DMS79 treated with DMSO at 0.1 percent for 48 hours (cell line): ENCODE data around the gene ZNF530.

ENCODE experiments used
- DNase-seq: peaks from one replicate; lab custom pipeline; 2025; lab: John Stamatoyannopoulos, UW

The ZNF530 gene

DNA sequence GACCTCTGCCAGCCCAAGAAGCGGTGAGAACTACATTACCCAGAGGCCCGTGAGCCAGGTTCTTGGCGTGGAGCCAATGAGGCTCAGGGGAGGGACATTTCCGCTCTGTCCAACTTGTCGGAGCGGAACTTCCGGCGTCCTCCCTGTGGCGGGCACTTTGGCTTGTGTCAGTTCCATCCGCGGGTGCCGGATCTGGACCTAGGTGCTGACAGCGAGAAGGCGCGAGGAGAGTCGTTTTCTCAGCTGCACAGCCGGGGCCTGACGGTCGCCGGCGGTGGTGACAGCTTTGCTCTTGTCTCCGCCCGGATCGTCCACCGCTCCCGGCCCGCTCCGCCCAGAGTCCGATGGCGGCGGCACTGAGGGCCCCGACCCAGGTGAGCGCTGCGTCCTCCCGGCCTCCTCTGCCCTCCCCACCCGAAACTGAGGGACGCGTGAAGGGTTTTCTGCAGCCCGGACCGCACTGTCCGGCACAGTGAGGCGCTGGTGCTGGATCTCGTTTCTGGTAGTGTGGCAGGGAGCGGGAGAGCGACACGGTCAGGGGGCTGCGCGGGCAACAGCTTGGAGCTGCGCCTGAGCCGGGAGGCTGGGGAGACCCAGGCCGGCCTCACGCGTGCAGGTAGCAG is at the start of gene ZNF530:
ZNF530 (plus strand) TSS at position 125 of the 623 bp plus-strand sequence. CDS start 4,461 bp downstream, outside the sequence.
- peak; percentile 82 for DNase-seq

DNA sequence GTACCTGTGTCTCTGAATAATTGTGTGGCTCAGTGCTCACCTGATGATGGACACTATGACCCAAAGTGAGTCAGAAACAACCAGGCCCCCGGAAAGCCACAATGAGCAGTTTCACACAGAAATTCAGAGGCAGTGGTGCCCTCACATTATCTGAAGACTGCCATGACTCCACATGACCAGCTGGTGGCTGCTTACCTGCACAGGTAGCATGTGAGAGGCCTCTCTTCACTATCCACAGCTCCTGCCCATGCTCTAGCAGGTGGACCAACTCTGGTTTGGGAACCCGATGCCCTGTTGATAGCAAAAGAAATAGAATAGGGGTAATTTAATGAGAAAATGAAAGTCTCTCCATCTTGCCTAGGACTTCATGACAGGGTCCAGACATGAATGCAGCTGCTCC is 47.3 kb upstream of the ZNF530 start:
- DNase-seq, result no peak

DNA sequence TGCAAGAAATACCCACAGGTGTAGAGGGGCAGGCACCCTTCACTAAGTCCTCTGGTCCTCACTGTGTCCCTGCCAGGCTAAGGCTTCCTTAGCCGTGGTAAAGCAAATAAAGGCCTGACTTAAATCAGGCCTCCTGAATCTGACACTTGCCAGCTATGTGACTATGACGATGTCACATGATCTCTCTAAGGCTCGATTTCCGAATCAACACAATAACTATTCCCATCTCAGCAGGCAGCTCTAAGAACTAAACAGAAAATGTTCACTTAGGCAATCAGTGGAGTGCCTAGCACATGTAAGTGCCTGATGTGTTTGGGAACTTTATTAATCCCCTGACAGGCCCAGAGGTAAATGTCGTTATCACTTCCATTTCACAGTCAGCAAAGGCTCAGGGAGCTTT is 42.0 kb upstream of the ZNF530 start:
- DNase-seq, result no peak

DNA sequence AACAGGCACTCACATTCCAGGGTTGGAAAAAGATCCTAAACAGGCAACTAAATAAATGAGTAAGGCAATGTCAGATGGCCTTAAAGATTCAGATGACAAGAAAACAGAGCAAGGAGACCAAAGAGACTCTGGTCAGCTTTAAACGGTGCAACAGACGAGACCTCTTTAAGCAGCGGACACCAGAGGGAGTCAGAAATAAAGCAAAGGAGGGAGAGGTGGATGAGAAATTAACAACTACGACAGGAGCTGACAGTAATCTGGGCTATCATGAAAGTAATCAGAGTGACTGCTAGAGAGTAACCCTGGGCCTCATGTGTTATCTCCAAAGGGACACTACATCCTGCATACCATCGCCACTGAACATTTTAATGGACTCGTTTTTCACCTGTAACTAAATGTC is 41.2 kb upstream of the ZNF530 start:
- peak; percentile 14 for DNase-seq

DNA sequence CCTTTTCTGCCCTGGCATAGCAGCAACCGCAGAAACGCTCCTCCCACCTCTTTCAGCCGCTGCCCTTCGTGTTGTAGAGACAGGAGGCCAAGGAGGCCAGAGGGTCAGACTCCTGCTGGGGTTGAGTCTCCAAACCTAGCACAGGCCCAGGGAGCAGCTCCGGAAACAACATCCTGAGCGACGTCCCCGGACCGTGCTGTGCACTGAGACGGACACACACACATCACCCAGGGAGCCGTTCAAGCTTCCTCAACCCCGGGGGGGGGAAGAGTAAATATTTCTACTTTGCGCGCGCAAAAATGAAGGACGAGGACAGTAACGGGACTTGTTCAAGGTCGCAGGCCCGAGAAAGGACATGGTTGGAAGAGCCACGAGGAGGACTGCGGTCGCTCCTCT is 40.7 kb upstream of the ZNF530 start:
- peak; percentile 14 for DNase-seq

DNA sequence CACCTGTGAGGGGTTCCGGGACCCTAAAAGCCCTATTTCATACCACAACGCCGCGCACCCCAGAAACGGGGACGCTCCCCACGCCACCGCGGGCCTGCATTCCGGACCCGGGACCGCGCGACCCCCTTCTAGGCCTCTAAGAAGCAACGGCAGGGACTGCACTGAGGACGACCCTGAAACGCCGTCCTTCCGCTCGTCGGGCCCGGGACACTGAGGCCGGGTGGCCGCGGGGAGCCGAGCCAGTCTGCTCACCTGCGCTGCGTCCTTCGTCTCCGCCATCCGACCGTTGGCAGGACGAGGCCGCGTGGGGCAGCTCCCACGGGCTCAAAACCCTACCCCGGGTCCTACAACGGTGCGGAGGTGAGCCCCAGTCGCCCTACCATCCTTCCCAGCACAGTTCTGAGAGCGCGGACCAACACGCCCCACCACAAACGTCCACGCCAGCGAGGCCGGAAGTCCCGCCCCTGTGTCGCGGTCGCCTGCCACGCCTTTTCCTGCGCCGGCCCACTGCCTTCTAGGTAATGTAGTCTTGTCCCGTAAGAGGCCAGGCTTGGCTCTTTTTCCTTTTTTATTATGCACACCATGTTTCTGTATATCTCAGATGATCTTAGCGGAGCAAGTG is 40.2 kb upstream of the ZNF530 start, which contains the start of gene ZNF550:
ZNF550 (minus strand) TSS at position 460 of the 622 bp plus-strand sequence; CDS start at position 279, 181 bp downstream.
- DNase-seq, result peak; percentile 78

DNA sequence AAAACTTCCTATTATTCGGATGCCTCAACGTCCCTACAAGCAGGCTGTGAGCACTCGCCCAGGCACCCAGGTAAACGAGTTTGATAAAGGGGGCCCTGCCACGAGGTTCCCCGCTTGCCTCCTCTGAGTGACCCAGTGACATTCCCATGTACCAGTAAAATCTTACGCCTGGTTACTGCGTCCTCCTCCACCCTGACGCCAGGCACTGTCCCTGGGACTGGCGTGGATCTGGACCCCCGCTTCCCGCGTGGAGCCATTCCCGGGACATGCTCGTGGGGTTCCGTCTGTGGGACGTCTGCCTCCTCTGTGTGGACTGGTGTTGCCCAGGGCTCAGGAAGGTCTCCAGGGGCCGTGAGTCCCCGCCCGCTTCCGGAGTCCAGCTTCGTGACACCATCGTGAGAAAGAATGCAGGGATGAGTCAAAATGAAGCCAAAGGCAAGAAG is 39.6 kb upstream of the ZNF530 start:
- no peak for DNase-seq

DNA sequence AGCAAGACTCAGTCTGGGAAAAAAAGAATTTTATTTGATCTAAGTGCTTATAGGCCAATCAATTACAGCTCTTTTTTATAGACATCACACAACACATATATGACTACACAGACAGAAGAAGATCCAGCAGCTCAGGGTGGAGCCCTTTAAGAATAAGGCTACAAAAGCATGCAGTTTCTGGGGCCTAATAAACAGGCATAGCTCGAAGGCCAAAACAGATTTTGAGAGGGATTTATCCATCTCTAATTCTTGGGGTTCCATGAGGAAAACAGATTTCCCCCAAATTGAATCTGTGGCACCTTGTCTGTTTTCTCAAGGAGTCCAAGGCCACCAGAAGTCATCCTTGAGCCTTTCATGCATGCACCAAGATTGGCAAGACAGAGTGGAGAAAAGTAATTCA is 36.1 kb upstream of the ZNF530 start:
- no peak for DNase-seq

DNA sequence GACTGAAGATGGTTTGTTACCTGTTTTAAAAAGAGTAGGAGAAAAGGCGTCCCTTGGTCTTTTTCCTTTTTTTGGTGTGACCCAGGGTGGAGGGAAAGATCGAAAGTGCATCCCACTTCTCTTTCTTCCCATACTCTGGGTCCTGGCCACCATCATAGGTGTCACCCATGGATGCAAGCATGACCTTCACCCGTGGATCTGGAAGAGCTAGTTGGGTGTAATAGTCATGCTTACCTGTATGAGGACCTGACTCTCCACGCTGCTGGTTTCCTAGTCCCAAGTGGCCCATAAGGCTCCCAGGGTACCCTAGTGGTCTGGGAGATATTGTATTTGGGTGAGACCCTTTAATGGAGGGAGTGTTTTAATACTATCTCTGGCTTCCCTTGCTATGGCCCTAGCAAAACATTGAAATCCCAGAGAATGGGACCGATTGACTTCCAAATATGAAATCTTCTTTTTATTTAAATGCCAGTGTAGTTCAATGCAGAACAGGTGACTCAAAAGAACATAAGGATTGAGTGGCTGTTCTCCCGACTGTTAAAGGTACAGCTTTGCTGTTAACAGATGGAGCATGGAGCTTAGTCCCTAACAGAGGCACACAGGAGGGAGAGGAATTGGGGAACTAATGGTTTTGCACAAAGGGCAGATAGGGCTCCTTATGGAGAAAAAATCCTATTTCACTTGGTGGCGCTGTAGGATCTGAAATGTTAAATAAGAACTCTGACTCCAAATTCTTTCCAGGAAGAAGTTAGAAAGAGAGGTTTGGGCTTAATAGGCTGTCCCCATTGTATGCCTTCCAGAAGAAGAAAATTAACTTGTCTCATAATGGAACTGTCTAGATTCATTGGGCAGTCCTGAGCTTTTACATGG is 33.1 kb upstream of the ZNF530 start:
- DNase-seq, result peak; percentile 7

DNA sequence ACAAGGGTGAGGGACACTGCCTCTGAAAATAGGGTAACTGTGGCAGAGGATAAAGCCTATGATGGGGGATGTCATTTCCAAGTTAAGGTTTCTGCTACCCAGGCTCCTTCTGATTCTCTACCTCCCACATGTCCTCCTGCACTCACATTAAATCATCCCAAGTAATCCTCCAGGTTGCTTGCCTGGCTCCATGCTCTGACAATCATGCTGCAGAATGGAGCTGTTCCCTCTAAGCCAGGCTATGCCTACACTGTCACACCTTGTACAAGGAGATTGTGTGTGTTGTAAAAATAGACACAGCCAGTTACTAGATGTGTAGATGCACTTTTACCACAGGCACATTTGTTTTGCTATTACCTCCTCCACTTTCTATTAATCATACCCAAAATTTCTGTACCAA is 29.0 kb upstream of the ZNF530 start:
- DNase-seq, result no peak

DNA sequence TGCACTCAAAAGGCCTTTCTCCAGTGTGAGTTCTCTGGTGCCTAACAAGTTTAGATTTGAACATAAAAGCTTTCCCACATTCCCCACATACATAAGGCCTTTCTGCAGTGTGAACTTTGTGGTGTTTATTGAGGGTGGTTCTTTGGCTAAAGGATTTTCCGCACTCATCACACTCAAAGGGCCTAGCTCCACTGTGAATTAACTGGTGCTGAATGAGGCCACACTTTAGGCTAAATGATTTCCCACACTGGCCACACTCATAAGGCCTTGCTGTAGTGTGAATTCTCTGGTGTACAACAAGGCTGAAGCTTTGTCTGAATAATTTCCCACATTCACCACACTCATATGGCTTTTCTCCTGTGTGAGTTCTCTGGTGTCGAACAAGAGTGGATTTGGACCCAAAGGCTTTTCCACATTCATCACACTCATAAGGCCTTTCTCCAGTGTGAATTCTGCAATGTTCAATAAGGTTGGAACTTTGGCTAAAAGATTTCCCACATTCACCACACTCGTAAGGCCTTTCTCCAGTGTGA is 27.2 kb upstream of the ZNF530 start:
- DNase-seq, result no peak

DNA sequence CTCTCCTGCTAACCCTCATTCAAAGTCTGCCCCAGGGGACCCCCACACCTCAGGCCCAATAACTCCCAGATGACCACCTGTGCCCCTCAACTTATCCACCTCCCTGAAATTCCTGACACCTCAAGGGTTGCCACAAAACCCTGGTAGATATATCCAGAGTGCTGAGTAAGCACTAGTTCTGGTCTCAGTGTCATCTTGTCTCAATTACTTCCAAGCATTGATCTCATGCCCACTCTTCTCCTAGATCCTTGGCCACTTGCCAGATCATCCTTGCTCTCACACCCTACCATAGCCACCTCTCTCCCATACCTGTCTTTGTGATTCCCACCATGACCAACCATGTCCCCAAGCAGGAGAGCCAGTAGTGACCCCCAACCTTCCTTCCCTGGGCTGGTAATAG is 23.0 kb upstream of the ZNF530 start:
- no peak for DNase-seq

DNA sequence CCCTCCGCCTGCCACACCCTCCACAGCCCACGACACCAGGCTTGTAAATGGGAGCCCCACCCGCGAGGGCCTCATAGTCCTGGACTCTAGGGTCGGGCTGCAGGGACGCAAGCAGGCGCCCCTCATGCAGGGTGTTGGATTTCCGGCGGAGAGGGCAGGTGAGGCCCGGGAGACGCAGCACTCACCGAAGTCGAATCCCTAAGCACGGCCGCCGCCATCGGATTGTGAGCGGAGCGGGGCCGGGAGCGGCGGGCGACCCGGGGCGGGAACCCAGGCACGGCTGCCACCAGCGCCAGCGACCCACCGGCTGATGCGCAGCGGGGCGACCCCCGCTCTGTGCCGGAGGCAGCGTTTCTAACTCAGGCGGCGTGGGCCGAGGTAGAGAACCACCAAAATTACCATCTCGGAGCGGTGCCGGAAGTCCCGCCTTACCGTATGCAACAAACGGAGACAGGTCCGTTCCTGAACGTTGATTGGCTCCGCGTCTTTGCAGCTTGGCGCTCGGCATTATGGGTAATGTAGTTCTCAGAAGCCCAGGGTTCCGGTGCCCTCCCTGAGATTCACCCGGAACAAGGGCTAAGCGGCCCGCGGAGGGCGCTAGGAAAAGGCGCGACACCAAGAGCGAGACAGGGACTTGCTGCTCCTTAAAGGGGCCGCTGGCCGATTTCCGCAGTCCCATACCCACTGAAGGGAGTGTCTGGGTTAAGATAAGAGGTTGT is 21.0 kb upstream of the ZNF530 start, which contains the start of gene ZNF416:
ZNF416 (minus strand) TSS at position 425 of the 719 bp plus-strand sequence; CDS start at position 218, 207 bp downstream.
- peak; percentile 98 for DNase-seq

DNA sequence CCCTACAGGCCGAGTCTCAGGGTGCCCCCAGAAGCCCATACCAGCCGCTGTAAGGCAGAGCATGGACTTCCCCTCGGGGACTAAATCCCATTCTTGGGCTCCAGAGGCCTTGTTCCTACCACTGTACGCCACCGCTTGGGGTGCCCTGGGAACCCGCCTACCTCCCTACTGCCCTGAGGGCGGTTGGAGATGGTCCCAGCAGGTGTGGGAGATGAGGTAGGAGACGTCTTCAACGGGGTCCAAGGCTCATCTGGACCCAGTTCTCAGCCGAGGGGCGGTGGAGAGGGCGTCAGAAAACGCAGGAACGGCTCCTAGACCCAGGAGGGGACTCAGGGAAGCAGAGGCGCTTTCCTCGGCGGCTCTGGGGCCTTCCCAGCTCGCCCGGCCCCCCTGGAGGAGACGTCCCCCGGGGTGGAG is 16.6 kb upstream of the ZNF530 start:
- DNase-seq, result no peak

DNA sequence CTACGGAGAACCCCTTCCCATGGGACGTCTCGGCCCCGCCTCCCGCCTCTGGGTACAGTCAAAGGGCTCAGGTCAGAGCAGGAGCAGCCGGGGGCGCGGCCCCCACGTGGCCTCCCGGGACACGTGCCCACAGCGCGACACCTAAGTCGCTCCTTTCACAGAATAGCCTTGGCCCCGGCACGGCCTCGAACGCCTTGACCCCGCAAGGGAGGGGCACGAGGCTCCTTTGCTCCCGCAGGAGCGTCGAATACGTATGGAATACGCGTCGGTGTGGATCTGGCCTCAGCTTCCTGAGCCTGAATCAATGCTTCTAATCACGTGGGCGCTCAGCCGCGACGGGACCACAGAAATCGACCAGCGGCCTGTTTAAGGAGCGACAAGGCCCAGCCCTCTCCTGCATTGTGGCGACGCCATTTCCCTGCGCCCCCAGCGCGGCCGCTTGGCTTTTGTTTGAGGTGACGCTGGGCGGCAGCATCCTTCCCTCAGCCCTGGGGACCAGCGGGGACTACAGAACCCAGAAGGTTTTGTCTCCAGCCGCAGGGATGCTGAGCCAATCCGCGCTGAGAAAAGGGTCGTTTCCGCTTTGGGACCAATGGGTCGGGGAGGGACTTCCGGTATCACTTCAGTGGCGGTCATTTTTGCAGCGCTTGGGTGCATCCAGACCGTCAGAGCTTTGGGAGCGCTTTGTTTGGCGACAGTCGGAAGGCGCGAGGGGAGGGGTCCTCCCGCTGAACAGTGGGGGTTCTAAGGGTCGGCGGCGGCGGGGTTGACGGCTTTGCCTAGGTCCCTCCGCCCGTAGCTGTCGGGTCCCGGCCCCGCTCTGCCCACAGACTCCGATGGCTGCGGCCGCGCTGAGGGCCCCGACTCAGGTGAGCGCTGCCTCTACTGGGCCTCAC is 15.9 kb upstream of the ZNF530 start, which contains the start of gene ZIK1:
ZIK1 (plus strand) TSS at position 625 of the 896 bp plus-strand sequence; CDS start at position 837, 212 bp downstream.
- peak; percentile 93 for DNase-seq

DNA sequence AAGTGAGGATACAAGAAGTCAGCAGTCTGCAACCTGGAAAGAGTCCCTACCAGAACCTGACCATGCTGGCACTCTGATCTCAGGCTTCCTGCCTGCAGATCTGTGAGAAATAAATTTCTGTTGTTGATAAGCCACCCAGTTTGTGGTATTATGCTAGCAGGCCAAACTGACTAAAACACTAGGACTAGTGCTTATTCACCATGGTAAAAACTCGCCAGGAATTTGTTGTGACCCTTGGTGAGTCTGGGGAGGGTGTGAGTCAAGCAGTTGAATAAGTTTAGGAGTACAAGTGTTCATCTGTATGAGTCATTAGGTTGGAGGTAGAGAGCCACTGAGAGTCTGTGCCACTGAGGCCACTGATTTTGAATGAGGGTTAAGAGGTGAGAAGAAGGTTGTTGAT is 12.2 kb upstream of the ZNF530 start:
- DNase-seq, result no peak

DNA sequence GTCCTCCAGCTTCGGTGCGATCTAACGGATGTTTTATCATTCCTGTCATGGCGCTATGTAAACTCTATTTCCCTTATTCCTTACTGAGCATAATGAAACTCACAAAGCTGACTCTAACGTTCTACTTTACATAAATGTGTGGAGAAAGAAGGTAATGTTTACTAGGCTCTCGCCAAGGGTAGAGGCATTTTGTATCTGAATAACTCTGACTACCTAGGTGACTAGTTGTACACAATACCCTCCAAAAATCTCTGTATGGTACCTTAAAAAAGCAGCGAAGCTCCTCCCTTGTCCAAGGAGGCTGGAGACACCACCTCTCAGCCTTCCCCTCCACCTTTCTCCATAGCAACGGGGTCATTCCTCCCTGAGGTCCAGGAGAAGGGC is 316 bp upstream of the ZNF530 start:
- DNase-seq, result no peak

DNA sequence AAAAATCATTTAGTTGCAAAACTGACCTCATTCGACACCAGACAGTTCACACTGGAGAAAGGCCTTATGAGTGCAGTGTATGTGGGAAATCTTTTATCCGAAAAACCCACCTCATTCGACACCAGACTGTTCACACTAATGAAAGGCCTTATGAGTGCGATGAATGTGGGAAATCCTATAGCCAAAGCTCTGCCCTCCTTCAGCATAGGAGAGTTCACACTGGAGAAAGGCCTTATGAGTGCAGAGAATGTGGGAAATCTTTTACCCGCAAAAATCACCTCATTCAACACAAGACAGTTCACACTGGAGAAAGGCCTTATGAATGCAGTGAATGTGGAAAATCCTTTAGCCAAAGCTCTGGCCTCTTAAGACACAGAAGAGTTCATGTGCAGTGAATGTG is 7.2 kb downstream of the ZNF530 start:
- DNase-seq, result no peak

DNA sequence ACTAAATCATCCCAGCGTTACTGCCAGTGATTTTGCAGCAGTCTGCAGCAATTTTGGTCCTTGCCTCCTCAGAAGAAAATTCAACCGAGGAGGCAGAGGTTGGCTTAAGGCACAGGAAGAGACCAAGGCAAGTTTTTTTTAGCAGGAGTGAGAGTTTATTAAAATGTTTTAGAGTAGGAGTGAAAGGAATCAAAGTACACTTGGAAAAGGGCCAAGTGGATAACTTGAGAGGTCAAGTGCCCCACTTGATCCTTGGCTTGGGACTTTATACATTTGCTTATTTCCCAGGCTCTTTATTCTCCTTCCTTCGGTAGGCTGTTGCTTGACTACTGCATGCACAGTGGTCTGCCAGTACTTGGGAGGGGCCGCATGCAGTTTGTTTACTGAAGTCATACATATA is 11.4 kb downstream of the ZNF530 start:
- no peak for DNase-seq

DNA sequence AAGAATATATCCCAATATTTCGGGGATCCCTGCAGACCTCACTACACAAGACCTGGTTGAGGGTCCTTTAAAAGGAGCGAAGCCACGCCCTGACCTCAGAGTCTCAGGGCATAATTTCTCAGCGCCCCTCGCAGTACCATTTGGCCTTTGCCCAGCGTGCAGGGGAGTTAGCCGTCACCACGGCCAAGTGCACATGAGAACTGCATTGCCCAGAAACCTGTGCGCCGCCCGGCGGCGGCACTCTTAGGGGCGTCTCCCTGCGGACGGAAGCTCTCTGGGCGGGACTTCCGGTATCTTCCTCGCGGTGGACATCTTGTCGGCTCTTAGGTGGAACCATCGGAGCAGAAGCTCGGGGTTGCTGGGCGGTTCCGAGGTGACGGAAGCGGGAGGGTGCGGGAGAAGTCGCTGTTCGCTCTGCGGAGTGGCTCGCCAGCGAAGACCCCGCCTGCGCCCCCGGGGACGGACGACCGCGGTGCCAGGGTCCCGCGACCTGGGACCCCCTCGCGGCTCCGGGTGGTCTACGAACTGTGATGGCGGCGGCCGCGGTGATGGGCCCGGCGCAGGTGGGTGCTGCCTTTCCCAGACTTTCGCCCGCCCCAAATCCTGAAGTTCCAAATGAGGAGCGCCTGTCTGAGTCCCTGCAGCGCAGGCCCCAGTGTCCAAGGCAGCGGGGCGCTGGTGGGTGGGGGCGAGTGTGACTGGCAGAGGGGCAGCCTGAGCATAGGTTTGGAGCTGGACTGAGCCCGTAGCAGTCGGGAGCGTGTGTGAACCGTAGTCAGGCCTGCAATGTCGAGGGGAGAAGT is 14.5 kb downstream of the ZNF530 start, which contains the start of gene ZNF134:
ZNF134 (plus strand) TSS at position 302 of the 803 bp plus-strand sequence. CDS start 5,227 bp downstream, outside the sequence.
- peak; percentile 81 for DNase-seq
